Neural crest cell (in vitro differentiated cells): ENCODE data around the gene M6PR. TPM values are rescaled to one million over a fixed set of nuclear protein-coding genes. Genes with fewer than 3 reads are reported as not detected.

Experiments used
- DNase-seq: peaks from one replicate; pipeline ENCODE4 v3.0.0; 2021; ENCODE audit warnings: low read depth, mixed read lengths, low spot score
- H3K27ac Mint-ChIP-seq: one replicate; pipeline ENCODE4 v1.8.0; 2021; ENCODE audit warnings: mild to moderate bottlenecking, mixed read lengths; ENCODE audit not compliant: unreplicated experiment
- H3K27me3 Mint-ChIP-seq: 2 replicates; pipeline ENCODE4 v1.8.0; 2021; ENCODE audit warnings: low read depth, mild to moderate bottlenecking, mixed read lengths
- H3K36me3 Mint-ChIP-seq: 2 replicates; pipeline ENCODE4 v1.8.0; 2021; ENCODE audit warnings: low read depth, mild to moderate bottlenecking, mixed read lengths
- H3K4me1 Mint-ChIP-seq: 2 replicates; pipeline ENCODE4 v1.8.0; 2021; ENCODE audit warnings: mixed read lengths
- H3K4me3 Mint-ChIP-seq: one replicate; pipeline ENCODE4 v1.8.0; 2021; ENCODE audit warnings: mild to moderate bottlenecking, mixed read lengths
- H3K9me3 Mint-ChIP-seq: 2 replicates; pipeline ENCODE4 v1.8.0; 2021; ENCODE audit warnings: mixed read lengths
- total RNA-seq: library from RNA; stranded (reverse); gene quantifications from 2 replicates; pipeline ENCODE4 v1.2.1, GENCODE V29; 2021
- TF ChIP-seq, protein P1 (sequence below): fragments of 200-600 bp; sonication (generic); conservative IDR thresholded peaks from 2 replicates; pipeline ENCODE4 v1.5.0; 2021; ENCODE audit warnings: antibody characterized with exemption, mild to moderate bottlenecking

Gene M6PR
- total RNA-seq, 1 donor from 2014 or later, result 143 TPM

DNA sequence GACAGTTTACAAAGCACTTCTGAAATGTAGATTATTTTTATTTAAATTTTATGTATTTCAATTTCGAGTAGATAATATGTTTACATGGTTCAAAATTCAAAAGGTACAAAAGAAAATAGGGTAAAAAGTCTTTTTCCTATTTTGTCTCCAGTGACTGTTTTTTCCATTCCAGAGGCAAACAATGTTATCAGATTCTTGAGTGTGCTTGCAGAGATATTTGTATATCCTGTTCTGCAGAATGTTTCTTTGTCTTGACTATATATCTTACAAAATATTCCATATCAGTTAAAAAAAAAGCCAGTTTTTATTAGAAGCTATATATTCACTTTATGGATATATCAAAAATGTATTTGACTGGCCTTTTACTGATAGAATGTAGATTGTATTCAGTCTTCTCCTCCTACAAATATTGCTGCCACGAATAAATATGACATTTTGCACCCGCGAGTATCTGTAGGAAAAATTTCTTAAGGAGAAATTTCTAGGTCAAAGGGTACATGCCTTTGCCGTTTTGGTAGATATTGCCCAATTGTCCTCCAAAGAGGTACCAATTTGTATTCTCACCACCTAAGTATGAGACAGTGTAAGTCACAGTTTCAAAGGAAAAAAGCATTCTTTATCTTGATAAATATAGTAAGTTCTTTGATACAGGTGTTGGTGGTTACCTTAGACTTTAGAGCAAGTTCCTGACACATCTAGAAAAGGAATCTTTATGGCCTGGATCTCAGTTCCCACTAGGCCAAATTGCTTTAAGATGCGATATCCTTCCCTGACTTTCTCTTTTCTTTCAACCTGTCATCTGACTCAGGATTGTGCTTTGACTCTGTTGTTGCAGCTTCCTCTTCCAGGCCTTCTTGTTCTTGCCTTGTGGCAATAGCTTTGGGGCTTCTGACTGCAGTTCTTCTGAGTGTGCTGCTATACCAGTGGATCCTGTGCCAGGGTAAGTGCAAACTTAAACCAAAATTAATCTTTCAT, 42.2 kb upstream of the M6PR start:
- no peaks in the 10 kb centered on the region for H3K36me3 Mint-ChIP-seq
- TF ChIP-seq, protein P1, sequence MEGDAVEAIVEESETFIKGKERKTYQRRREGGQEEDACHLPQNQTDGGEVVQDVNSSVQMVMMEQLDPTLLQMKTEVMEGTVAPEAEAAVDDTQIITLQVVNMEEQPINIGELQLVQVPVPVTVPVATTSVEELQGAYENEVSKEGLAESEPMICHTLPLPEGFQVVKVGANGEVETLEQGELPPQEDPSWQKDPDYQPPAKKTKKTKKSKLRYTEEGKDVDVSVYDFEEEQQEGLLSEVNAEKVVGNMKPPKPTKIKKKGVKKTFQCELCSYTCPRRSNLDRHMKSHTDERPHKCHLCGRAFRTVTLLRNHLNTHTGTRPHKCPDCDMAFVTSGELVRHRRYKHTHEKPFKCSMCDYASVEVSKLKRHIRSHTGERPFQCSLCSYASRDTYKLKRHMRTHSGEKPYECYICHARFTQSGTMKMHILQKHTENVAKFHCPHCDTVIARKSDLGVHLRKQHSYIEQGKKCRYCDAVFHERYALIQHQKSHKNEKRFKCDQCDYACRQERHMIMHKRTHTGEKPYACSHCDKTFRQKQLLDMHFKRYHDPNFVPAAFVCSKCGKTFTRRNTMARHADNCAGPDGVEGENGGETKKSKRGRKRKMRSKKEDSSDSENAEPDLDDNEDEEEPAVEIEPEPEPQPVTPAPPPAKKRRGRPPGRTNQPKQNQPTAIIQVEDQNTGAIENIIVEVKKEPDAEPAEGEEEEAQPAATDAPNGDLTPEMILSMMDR, result no peak
- no peak for DNase-seq
- no peak overlapping the region for H3K4me3 Mint-ChIP-seq
- H3K27me3 Mint-ChIP-seq, result no peaks in the 10 kb centered on the region
- no peak overlapping the region for H3K27ac Mint-ChIP-seq
- H3K9me3 Mint-ChIP-seq, result no peaks in the 10 kb centered on the region
- H3K4me1 Mint-ChIP-seq, result no peaks in the 10 kb centered on the region

DNA sequence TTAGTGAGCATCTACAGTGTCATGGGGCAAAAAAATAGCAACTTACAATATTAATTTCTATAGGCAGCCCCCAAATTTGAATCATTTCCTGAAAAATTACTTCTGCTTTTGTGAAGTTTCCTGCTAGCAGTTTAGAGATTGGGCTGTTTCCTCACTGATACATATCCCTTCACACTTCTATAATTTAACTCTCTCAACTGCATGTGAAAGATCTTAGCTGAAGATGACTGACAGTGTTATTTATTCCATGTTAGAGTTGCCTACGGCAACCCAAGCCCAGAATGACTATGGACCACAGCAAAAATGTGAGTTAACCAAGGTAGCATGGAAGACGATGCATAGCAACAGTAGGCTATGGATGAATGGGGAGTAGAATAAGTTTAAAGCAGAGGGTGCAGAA, 40.0 kb upstream of the M6PR start, which contains the start of gene KLRG1:
Gene KLRG1, plus strand, starts transcription at position 134 of the 400 bp plus-strand sequence. Its CDS starts 90 bp downstream, at position 224.
- Mint-ChIP-seq H3K36me3 (no peaks in the 10 kb centered on the region), H3K4me3 (no peak within 1 kb of the TSS), H3K27ac (no peak within 1 kb of the TSS), H3K9me3 (no peaks in the 10 kb centered on the region), H3K27me3 (no peaks in the 10 kb centered on the region), H3K4me1 (no peaks in the 10 kb centered on the region)
- TF ChIP-seq, protein P1, result no peak
- no peak for DNase-seq

DNA sequence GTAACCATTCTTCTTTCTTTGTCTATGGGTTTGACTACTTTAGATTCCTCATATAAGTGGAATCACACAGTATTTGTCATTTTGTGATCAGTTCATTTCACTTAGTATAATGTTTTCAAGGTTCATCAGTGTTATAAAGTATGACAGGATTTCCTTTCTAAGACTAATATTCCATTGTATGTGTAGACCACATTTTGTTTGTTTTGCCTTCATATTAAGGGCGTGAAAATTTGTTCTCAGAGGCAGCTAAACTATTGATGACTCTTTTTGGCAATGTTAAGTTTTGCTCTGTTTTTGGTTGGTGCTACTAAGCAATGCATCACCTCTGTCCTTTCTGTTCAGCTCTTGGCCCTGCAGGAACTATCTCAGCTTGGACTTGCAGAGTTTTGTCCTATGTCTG, 38.2 kb upstream of the M6PR start:
- Mint-ChIP-seq H3K27ac (no peak overlapping the region), H3K27me3 (no peaks in the 10 kb centered on the region), H3K4me1 (no peaks in the 10 kb centered on the region), H3K4me3 (no peak overlapping the region), H3K36me3 (no peaks in the 10 kb centered on the region), H3K9me3 (no peaks in the 10 kb centered on the region)
- TF ChIP-seq, protein P1, result no peak
- no peak for DNase-seq

DNA sequence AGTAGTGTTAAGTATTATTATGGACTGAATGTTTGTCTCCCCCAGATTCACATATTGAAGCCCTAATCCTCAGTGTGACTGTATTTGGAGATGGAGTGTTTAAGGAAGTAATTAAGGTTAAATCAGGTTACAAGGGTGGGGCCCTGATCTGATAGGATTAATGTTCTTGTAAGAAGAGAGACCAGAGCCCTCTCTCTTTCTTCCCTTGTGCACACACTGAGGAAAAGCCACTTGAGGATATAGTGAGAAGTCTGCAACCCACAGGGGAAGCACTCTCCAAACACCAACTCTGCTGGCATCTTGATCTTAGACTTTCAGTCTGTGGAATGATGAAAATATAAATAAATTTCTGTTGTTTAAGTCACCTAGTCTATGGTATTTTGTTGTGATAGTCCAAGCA, 37.7 kb upstream of the M6PR start:
- H3K36me3 Mint-ChIP-seq, result no peaks in the 10 kb centered on the region
- TF ChIP-seq, protein P1, result no peak
- H3K9me3 Mint-ChIP-seq, result no peaks in the 10 kb centered on the region
- no peak for DNase-seq
- no peak overlapping the region for H3K4me3 Mint-ChIP-seq
- H3K27me3 Mint-ChIP-seq, result no peaks in the 10 kb centered on the region
- no peak overlapping the region for H3K27ac Mint-ChIP-seq
- no peaks in the 10 kb centered on the region for H3K4me1 Mint-ChIP-seq

DNA sequence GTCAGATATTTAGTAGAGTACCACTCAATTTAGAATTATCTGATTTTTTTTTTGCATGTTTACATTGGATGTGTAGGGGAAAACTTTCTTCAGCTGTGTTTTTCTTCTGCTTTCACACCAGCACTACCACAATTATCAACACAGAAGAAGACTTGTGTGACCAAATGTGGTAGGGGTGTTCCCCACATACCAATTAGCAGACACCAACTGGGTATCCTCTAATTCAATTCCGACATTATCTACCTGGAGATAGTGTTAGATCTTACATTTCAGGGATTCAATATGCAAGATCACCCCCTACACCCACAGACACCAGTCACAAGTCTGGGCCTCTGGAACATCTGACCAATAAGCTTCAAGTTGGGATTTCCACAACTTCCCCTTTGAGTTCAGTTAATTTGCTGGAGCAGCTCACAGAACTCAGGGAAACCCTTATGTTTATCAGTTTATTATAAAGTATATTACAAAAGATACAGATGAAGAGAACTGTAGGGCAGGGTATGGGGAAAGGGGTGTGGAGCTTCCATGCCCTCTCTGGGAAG, 35.8 kb upstream of the M6PR start:
- TF ChIP-seq, protein P1, result no peak
- H3K9me3 Mint-ChIP-seq, result no peaks in the 10 kb centered on the region
- no peak for DNase-seq
- no peak overlapping the region for H3K27ac Mint-ChIP-seq
- no peaks in the 10 kb centered on the region for H3K36me3 Mint-ChIP-seq
- H3K4me1 Mint-ChIP-seq, result no peaks in the 10 kb centered on the region
- no peaks in the 10 kb centered on the region for H3K27me3 Mint-ChIP-seq
- no peak overlapping the region for H3K4me3 Mint-ChIP-seq
